PFSK-1 (cell line): ENCODE results near the gene KCNH4. TPM values are rescaled to one million over a fixed set of nuclear protein-coding genes. Genes with fewer than 3 reads are reported as not detected.

Experiments
- FOXP2 ChIP-seq: optimal IDR thresholded peaks from 2 replicates; pipeline ENCODE3; 2011; ENCODE audit warnings: borderline replicate concordance, control low read depth, inconsistent platforms; ENCODE audit not compliant: insufficient read depth; ENCODE audit errors: extremely low read length, extremely low read depth
- POLR2AphosphoS5 ChIP-seq: IDR thresholded peaks from 2 replicates; pipeline ENCODE4 v1.6.1; 2012; ENCODE audit warnings: low read depth, mild to moderate bottlenecking, control low read depth, low read length, moderate library complexity
- REST ChIP-seq, 2 experiments: IDR thresholded peaks; 2 replicates each; pipeline versions ENCODE4 v1.6.1 to v1.8.0; 2011 to 2012; ENCODE audit warnings: low read depth in 2 of 2, low read length in 2 of 2, control low read depth in 1 of 2, inconsistent platforms in 1 of 2, mild to moderate bottlenecking in 1 of 2, moderate library complexity in 1 of 2; ENCODE audit not compliant: insufficient read depth in 1 of 2
- SIN3A ChIP-seq: IDR thresholded peaks from 2 replicates; pipeline ENCODE4 v1.6.1; 2012; ENCODE audit warnings: mild to moderate bottlenecking, low read length, moderate library complexity, borderline replicate concordance; ENCODE audit not compliant: insufficient read depth
- TAF1 ChIP-seq: IDR thresholded peaks from 2 replicates; pipeline ENCODE4 v1.6.1; 2012; ENCODE audit warnings: low read length, control low read depth, borderline replicate concordance; ENCODE audit not compliant: insufficient read depth
- polyA plus RNA-seq: library from polyadenylated mRNA; unstranded; fragments of >200 nt; gene quantifications from one replicate; pipeline ENCODE4 v1.2.1, GENCODE V29; 2012; ENCODE audit warnings: low read depth, missing spikeins; ENCODE audit not compliant: insufficient read length

Gene KCNH4
- 0.18 TPM for polyA plus RNA-seq

DNA sequence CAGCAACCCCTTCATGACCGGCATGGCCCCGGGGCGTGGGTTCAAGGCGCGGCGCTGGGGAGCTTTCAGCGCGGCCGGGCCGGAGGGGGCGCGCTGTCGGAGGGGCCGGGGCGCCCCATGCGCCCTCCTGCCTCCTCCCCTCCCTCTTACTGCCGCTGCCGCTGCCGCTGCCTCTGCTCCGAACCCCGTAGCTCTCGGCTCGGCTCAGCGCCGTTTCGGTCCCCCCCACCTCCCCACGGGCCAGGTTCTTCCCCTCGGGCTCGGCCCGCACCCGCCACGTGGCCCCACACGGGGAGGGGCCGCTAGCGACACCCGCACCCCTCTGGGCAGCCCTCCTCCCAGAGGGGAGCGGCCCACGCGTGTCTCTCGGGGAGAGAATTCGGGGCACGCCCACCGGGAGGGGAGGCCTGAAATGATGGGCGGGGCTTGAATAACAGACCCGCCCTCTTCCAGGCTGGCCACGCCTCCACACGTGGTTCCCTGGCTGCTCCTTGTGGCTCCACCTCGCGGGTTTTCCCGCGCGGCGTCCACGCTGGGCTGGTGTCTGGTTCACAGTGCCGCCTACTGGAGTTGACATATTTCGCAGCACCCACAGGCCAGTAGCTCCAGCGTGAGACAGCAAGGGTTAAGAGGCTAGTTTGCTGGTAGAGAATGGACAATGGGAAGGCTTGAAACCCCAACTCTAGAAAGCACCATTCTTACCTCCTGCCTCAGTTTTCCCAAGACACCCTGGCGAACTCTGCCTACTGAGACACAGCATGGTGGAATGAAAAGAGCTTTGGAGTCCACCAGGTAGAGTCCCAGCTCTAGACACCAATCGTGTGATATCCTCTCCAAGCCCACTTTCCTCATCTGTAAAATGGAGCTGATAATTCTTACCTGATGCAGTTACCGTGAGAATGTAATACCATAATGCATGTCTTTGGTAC is at the start of gene KCNH4:
Gene KCNH4, minus strand, starts transcription at position 221 of the 929 bp plus-strand sequence. Its CDS starts 197 bp downstream, at position 24.
- TF ChIP-seq REST (IDR thresholded peaks at IDR 0.05; ENCODE audit: insufficient read depth in 1 of 2, low read depth in 2 of 2, low read length in 2 of 2) (peak; percentile 41 to 43; a peak in 2 of 4 replicates), TAF1 (peak; percentile 38; the same call in 1 of the 2 replicates), SIN3A (peak; percentile 94), POLR2AphosphoS5 (no peak), FOXP2 (no peak)

- TF ChIP-seq TAF1 (no peak), POLR2AphosphoS5 (no peak), FOXP2 (no peak), REST (IDR thresholded peaks at IDR 0.05; ENCODE audit: insufficient read depth in 1 of 2, low read depth in 2 of 2, low read length in 2 of 2) (no peak), SIN3A (no peak)
Measured at GRCh38 chr17:42230225-42230624, 49.3 kb upstream of the KCNH4 start.

- TF ChIP-seq FOXP2 (no peak), REST (IDR thresholded peaks at IDR 0.05; ENCODE audit: insufficient read depth in 1 of 2, low read depth in 2 of 2, low read length in 2 of 2) (no peak), TAF1 (no peak), POLR2AphosphoS5 (no peak), SIN3A (no peak)
Measured at GRCh38 chr17:42227849-42228700, 47.1 kb upstream of the KCNH4 start.

GRCh38 chr17:42225646-42226045 is 44.7 kb upstream of the KCNH4 start:
- TF ChIP-seq POLR2AphosphoS5 = no peak
- TF ChIP-seq SIN3A = no peak
- TF ChIP-seq FOXP2 = no peak
- TF ChIP-seq REST (IDR thresholded peaks at IDR 0.05; ENCODE audit: insufficient read depth in 1 of 2, low read depth in 2 of 2, low read length in 2 of 2) = no peak
- TF ChIP-seq TAF1 = no peak
